HG03159 (cell line): ENCODE results near the gene WDFY3.

Source experiments
- ATAC-seq: cut with Tn5 transposase; IDR thresholded peaks from one replicate; pipeline ENCODE4 v1.9.1; 2021; ENCODE audit warnings: mild to moderate bottlenecking, moderate library complexity; ENCODE audit not compliant: unreplicated experiment

The WDFY3 gene

GRCh38 chr4:84966382-84967242, at the start of gene WDFY3:
TSS of gene WDFY3 (minus strand) at chr4:84966690. CDS start at chr4:84860591, 106,099 bp downstream.
- ATAC-seq, result no peak

- ATAC-seq, result no peak
Measured at GRCh38 chr4:85005865-85006377, 39.4 kb upstream of the WDFY3 start.

- no peak for ATAC-seq
Measured at GRCh38 chr4:85000343-85000742, 33.9 kb upstream of the WDFY3 start.

- ATAC-seq, result no peak
Measured at GRCh38 chr4:84995386-84995785, 28.9 kb upstream of the WDFY3 start.

- ATAC-seq, result no peak
Measured at GRCh38 chr4:84994280-84994679, 27.8 kb upstream of the WDFY3 start.

- no peak for ATAC-seq
Measured at GRCh38 chr4:84985952-84986351, 19.5 kb upstream of the WDFY3 start.

GRCh38 chr4:84977396-84977795, 10.9 kb upstream of the WDFY3 start:
- ATAC-seq, result no peak

- no peak for ATAC-seq
Measured at GRCh38 chr4:84973856-84974255, 7.4 kb upstream of the WDFY3 start.

GRCh38 chr4:84971319-84971932, 4.9 kb upstream of the WDFY3 start:
- ATAC-seq, result peak; percentile 43

GRCh38 chr4:84968925-84969324, 2.4 kb upstream of the WDFY3 start:
- no peak for ATAC-seq

GRCh38 chr4:84967243-84967690, 777 bp upstream of the WDFY3 start:
- ATAC-seq, result no peak

- no peak for ATAC-seq
Measured at GRCh38 chr4:84965553-84966381, 723 bp downstream of the WDFY3 start.

GRCh38 chr4:84964995-84965552, 1.4 kb downstream of the WDFY3 start:
- ATAC-seq, result no peak

GRCh38 chr4:84962102-84962501, 4.4 kb downstream of the WDFY3 start:
- no peak for ATAC-seq

- ATAC-seq, result no peak
Measured at GRCh38 chr4:84958434-84958833, 8.1 kb downstream of the WDFY3 start.

- ATAC-seq, result no peak
Measured at GRCh38 chr4:84957514-84958420, 8.7 kb downstream of the WDFY3 start.

GRCh38 chr4:84956014-84956413, 10.5 kb downstream of the WDFY3 start:
- ATAC-seq, result no peak

- no peak for ATAC-seq
Measured at GRCh38 chr4:84954982-84955567, 11.4 kb downstream of the WDFY3 start.

- no peak for ATAC-seq
Measured at GRCh38 chr4:84952776-84953175, 13.7 kb downstream of the WDFY3 start.
